K562 (cell line): ENCODE data around the gene PLEKHA6. TPM values are rescaled to one million over a fixed set of nuclear protein-coding genes. Genes with fewer than 3 reads are reported as not detected.

Experiments
- ATAC-seq: fragments of 200-7000 bp; cut with Tn5 transposase; 3 replicates; pipeline ENCODE4 v1.9.1; 2020; ENCODE audit warnings: moderate library complexity
- BruUV-seq: library from RNA; stranded (reverse); fragments of 400-500 nt; replicated peaks from 2 replicates; lab custom pipeline; 2021; lab: Mats Ljungman, UMichigan
- CTCF ChIA-PET: fragments of 300-600 bp; formaldehyde crosslinking; extraction: SDS; loops from one replicate; lab custom pipeline; 2021; ENCODE audit warnings: low intra/inter-chr PET ratio; lab: Yijun Ruan, JAX
- POLR2A ChIA-PET: fragments of 300-600, 350-650 bp; sonication (Branson Sonifier 250); formaldehyde crosslinking; extraction: SDS; loops from one replicate; lab custom pipeline; 2021; ENCODE audit warnings: antibody characterized with exemption, inconsistent platforms; lab: Yijun Ruan, JAX
- DNase-seq, 4 experiments: peaks; one replicate each; pipeline versions ENCODE4 v3.0.0 to v3.0.0-alpha.2; 2011 to 2018; ENCODE audit warnings: low spot score in 3 of 4, mixed read lengths in 3 of 4; ENCODE audit errors: extremely low read depth in 1 of 4
- FAIRE-seq: peaks from 2 replicates; lab custom pipeline; 2011; peaks lifted over from hg19 to GRCh38; lab: Jason Lieb, UNC
- H2AFZ ChIP-seq: 2 replicates; pipeline ENCODE4 v1.6.0; 2011; ENCODE audit warnings: low read depth, low read length, control low read depth, inconsistent platforms
- H3K27ac ChIP-seq: fragments of 200-600 bp; 3 replicates; pipeline ENCODE4 v1.8.0; 2011; ENCODE audit warnings: low read depth, mild to moderate bottlenecking, control low read depth, inconsistent platforms, low read length, moderate library complexity, mixed read lengths; ENCODE audit errors: extremely low read depth
- H3K27me3 ChIP-seq, 2 experiments: fragments of 300-600 bp in 1 of 2; 2 replicates in 1 of 2; 3 replicates in 1 of 2; pipeline versions ENCODE4 v1.6.0 to v1.8.0; 2011; ENCODE audit warnings: inconsistent platforms in 2 of 2, low read length in 2 of 2, mild to moderate bottlenecking in 1 of 2, mixed read lengths in 1 of 2, moderate library complexity in 1 of 2; ENCODE audit not compliant: control insufficient read depth in 2 of 2, insufficient read depth in 2 of 2
- H3K36me3 ChIP-seq: fragments of 300-600 bp; 3 replicates; pipeline ENCODE4 v1.8.0; 2011; ENCODE audit warnings: mild to moderate bottlenecking, low read length, inconsistent platforms; ENCODE audit not compliant: control insufficient read depth, insufficient read depth
- H3K4me1 ChIP-seq, 2 experiments: fragments of 200-600 bp in 1 of 2; replicated peaks in 1 of 2; 2 replicates in 1 of 2; 3 replicates in 1 of 2; pipeline versions ENCODE4 v1.5.1 to v1.8.0; 2011; ENCODE audit warnings: inconsistent platforms in 2 of 2, low read length in 2 of 2, mild to moderate bottlenecking in 1 of 2, mixed read lengths in 1 of 2, moderate library complexity in 1 of 2; ENCODE audit not compliant: control insufficient read depth in 2 of 2, insufficient read depth in 2 of 2
- H3K4me2 ChIP-seq: 2 replicates; pipeline ENCODE4 v1.6.1; 2011; ENCODE audit warnings: low read length, control low read depth, inconsistent platforms, mixed read lengths; ENCODE audit not compliant: insufficient read depth
- H3K4me3 ChIP-seq: fragments of 200-600 bp; sonication (generic), shearing (Covaris generic); 2 replicates; pipeline ENCODE4 v1.5.1; 2016; ENCODE audit warnings: control low read depth, inconsistent platforms
- H3K79me2 ChIP-seq: fragments of 200-600 bp; 3 replicates; pipeline ENCODE4 v1.8.0; 2011; ENCODE audit warnings: low read length, inconsistent platforms; ENCODE audit not compliant: control insufficient read depth, insufficient read depth
- H3K9ac ChIP-seq, 2 experiments: 2 replicates each; pipeline versions ENCODE4 v1.6.0 to v1.6.1; 2011; ENCODE audit warnings: low read depth in 2 of 2, low read length in 2 of 2, control low read depth in 1 of 2, inconsistent platforms in 1 of 2, mild to moderate bottlenecking in 1 of 2, mixed read lengths in 1 of 2; ENCODE audit not compliant: insufficient read depth in 1 of 2
- H3K9me1 ChIP-seq: one replicate; pipeline ENCODE4 v1.6.0; 2011; ENCODE audit warnings: inconsistent platforms, mild to moderate bottlenecking, low read length, moderate library complexity; ENCODE audit not compliant: control insufficient read depth, insufficient read depth
- H3K9me3 ChIP-seq: replicated peaks from 2 replicates; pipeline ENCODE4 v1.5.1; 2011; ENCODE audit warnings: low read depth, low read length, inconsistent platforms; ENCODE audit not compliant: control insufficient read depth, insufficient read depth
- H4K20me1 ChIP-seq: replicated peaks from 2 replicates; pipeline ENCODE4 v1.6.1; 2011; ENCODE audit warnings: low read length, inconsistent platforms, mixed read lengths; ENCODE audit not compliant: control insufficient read depth, insufficient read depth
- BHLHE40 ChIP-seq: IDR thresholded peaks from 2 replicates; pipeline ENCODE4 v1.6.1; 2011; ENCODE audit warnings: low read length, improper control_type of control experiment
- C11orf30 ChIP-seq: fragments of 450-650 bp; IDR thresholded peaks from 2 replicates; pipeline ENCODE4 v1.6.1; 2016; ENCODE audit warnings: low read depth, mild to moderate bottlenecking
- HDAC6 ChIP-seq: IDR thresholded peaks from 2 replicates; pipeline ENCODE4 v1.6.1; 2012; ENCODE audit warnings: low read depth, mild to moderate bottlenecking, control low read depth, inconsistent platforms, low read length, moderate library complexity
- ILF3 ChIP-seq: fragments of 450-650 bp; IDR thresholded peaks from 2 replicates; pipeline ENCODE4 v1.6.1; 2018; ENCODE audit warnings: antibody characterized with exemption, mild to moderate bottlenecking, moderate library complexity, borderline replicate concordance
- MAFF ChIP-seq: IDR thresholded peaks from 2 replicates; pipeline ENCODE4 v1.6.1; 2012; ENCODE audit warnings: low read length, improper control_type of control experiment
- RBM25 ChIP-seq: fragments of 200-400 bp; formaldehyde crosslinking; IDR thresholded peaks from 2 replicates; pipeline ENCODE4 v1.6.1; 2018; ENCODE audit warnings: low read length, low read depth, moderate library complexity; ENCODE audit not compliant: severe bottlenecking
- SETDB1 ChIP-seq: IDR thresholded peaks from one replicate; pipeline ENCODE4 v1.6.1; 2012; ENCODE audit warnings: low read length, control low read depth, inconsistent platforms
- WHSC1 ChIP-seq: IDR thresholded peaks from one replicate; pipeline ENCODE4 v1.6.1; 2012; ENCODE audit warnings: low read length, control low read depth, inconsistent platforms
- ZNF316 ChIP-seq: fragments of 450-650 bp; IDR thresholded peaks from 2 replicates; pipeline ENCODE4 v1.6.1; 2016
- ZNF699 ChIP-seq: fragments of 250-450 bp; sonication (Bioruptor Pico); IDR thresholded peaks from 2 replicates; pipeline ENCODE4 v1.8.0; 2021; ENCODE audit warnings: mild to moderate bottlenecking, moderate library complexity; ENCODE audit not compliant: insufficient replicate concordance
- WGBS: fragments of 100-300 bp; shearing (Covaris generic); methylation state at CpG from one replicate; pipeline ENCODE4 v1.1.6; 2016; ENCODE audit warnings: low coverage, mixed read lengths; ENCODE audit not compliant: insufficient coverage; ENCODE audit errors: missing lambda C conversion rate; 5-methylcytosine and 5-hydroxymethylcytosine counted together
- in situ Hi-C: fragments of 300-500 bp; cut with MboI; formaldehyde crosslinking; loops from 4 replicates; pipeline ENCODE4 v1.15.0; 2018; ENCODE audit warnings: inconsistent platforms, mixed read lengths
- intact Hi-C: fragments of 100-400 bp; cut with micrococcal nuclease; formaldehyde crosslinking; loops from 2 replicates; pipeline ENCODE4 v1.14.2; 2022
- polyA plus RNA-seq, 8 experiments: library from polyadenylated mRNA; depleted of rRNA in 4 of 8; stranded (reverse) in 5 of 8; unstranded in 3 of 8; fragments of >200 nt; fragmentation: Nextera tagmentation in 2 of 8; fragmentation: Illumina TruSeq in 1 of 8; extraction: Ambion mirVana in 2 of 8; extraction: Trizol in 1 of 8; gene quantifications; 2 replicates each; pipeline versions ENCODE4 v1.2.1 to v1.2.3, GENCODE V29; 2011 to 2014; ENCODE audit warnings: inconsistent platforms in 1 of 8, missing spikeins in 1 of 8
- total RNA-seq, 7 experiments: library from RNA; depleted of rRNA in 6 of 7; stranded (reverse); fragments of >200 nt in 6 of 7; fragmentation: Illumina TruSeq in 2 of 7; extraction: Trizol in 2 of 7; gene quantifications; 2 replicates each; pipeline versions ENCODE4 v1.2.1 to v1.2.3, GENCODE V29; 2011 to 2021; ENCODE audit warnings: low replicate concordance in 1 of 7
- TF ChIP-seq, protein P1 (sequence below): fragments of 450-650 bp; formaldehyde crosslinking; IDR thresholded peaks from 2 replicates; pipeline ENCODE4 v1.4.0; 2020; ENCODE audit warnings: mild to moderate bottlenecking

Gene PLEKHA6
- total and polyA plus RNA-seq, 9 of the 15 experiments (the other 6 are each of a cell fraction or from before 2014, with no cell fraction given) = under 0.01 to 0.33 (median 0.01) TPM; not detected in 4

DNA sequence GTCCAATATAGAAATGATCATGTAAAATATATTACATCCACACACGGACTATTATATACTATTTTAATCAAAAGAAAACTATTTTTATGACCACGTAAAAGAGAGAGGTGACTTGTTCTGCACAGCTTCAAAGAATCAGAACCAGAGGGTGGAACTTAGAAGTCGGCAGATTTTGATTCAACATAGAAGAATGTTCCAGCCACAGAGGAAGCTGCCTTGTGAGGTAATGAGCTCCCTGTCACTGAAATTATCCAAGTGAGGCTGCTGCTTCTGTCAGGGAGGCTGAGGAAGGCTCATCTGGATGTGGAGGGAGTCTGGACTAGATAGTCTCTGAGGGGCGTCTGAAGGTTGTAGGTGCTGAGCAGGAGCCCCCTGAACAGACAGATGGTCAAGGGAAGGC is 2.7 kb downstream of the PLEKHA6 start:
- ATAC-seq = no peak
- Histone ChIP-seq H3K4me1 (peaks cover 20 to 21% of the 10 kb centered on the region in 2 experiments; a peak in 4 of 5 replicates), H3K9me3 (no peaks in the 10 kb centered on the region), H4K20me1 (no peaks in the 10 kb centered on the region), H3K36me3 (no peaks in the 10 kb centered on the region), H3K4me3 (no peak overlapping the region), H3K27ac (no peak overlapping the region), H3K4me2 (no peak overlapping the region), H3K9ac (no peak overlapping the region), H3K9me1 (no peaks in the 10 kb centered on the region), H3K79me2 (no peaks in the 10 kb centered on the region), H3K27me3 (peaks cover 11 to 30% of the 10 kb centered on the region in 2 experiments; a peak in 3 of 5 replicates), H2AFZ (0 out of 2 replicates have a peak overlapping the region, but pooled peaks have one; percentile 1)
- no TSS peak for BruUV-seq
- FAIRE-seq = no peak
- DNase-seq = no peak
- CTCF ChIA-PET = interaction anchor here (0.5 kb wide), 1 partner anchor 617 kb away, joined by 4 read pairs; no protein-coding TSS in a partner anchor
- POLR2A ChIA-PET = interaction anchor here (0.6 to 1.0 kb wide), 3 partner anchors 8 to 53 kb away, joined by 3 to 5 read pairs (median 3); no protein-coding TSS in a partner anchor
- TF ChIP-seq RBM25 = peak; percentile 59
- TF ChIP-seq SETDB1 = no peak
- intact Hi-C loops = no loop called here
- WGBS = 1% methylated on average over 4 of the region's 4 CpGs
- in situ Hi-C loops = no loop called here

DNA sequence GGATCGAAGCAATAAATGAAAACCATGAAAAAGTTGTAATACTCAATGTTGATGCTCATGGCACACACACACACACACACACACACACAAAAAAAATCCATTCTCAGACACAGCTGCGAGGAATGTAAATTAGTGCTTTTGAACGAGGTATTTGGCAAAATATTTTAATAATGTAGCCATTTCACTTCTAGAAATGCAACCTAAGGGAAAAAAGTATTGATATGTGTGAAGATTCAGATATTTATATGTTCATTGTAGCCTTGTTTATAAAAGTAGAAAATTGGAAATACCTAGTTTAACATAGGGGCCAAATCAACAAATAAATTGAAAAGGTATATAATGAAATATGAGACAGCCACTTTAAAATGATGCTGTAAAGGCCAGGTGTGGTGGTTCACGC is 3.8 kb downstream of the PLEKHA6 start:
- ChIA-PET CTCF (no interaction called here), POLR2A (interaction anchor here (2.1 kb wide), 1 partner anchor 13 kb away, joined by 10 read pairs; no protein-coding TSS in a partner anchor)
- DNase-seq (no peak), ATAC-seq (no peak), FAIRE-seq (no peak)
- 3% methylated on average over 4 of the region's 4 CpGs for WGBS
- Histone ChIP-seq H3K4me1 (peaks cover 14 to 15% of the 10 kb centered on the region in 2 experiments; a peak in 4 of 5 replicates), H3K9me3 (no peaks in the 10 kb centered on the region), H3K79me2 (no peaks in the 10 kb centered on the region), H4K20me1 (0 out of 2 replicates have a peak, but pooled peaks cover 3% of the 10 kb centered on the region), H3K4me3 (no peak overlapping the region), H3K27ac (no peak overlapping the region), H3K36me3 (no peaks in the 10 kb centered on the region), H3K9ac (no peak overlapping the region), H3K27me3 (peaks cover 13 to 35% of the 10 kb centered on the region in 2 experiments; a peak in 3 of 5 replicates), H3K9me1 (no peaks in the 10 kb centered on the region), H2AFZ (no peak overlapping the region), H3K4me2 (no peak overlapping the region)
- in situ Hi-C loops (no loop called here), intact Hi-C loops (no loop called here)
- BruUV-seq = no TSS peak
- no peak for TF ChIP-seq ZNF699
- TF ChIP-seq ILF3 = no peak
- TF ChIP-seq HDAC6 = no peak
- TF ChIP-seq, protein P1, sequence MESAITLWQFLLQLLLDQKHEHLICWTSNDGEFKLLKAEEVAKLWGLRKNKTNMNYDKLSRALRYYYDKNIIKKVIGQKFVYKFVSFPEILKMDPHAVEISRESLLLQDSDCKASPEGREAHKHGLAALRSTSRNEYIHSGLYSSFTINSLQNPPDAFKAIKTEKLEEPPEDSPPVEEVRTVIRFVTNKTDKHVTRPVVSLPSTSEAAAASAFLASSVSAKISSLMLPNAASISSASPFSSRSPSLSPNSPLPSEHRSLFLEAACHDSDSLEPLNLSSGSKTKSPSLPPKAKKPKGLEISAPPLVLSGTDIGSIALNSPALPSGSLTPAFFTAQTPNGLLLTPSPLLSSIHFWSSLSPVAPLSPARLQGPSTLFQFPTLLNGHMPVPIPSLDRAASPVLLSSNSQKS (CRISPR knock-in tag) = no peak
- no peak for TF ChIP-seq WHSC1
- TF ChIP-seq C11orf30 = peak; percentile 33; the same call in 1 of the 2 replicates
- TF ChIP-seq ZNF316 = peak; percentile 59; the same call in 1 of the 2 replicates
- TF ChIP-seq BHLHE40 = no peak
- peak; percentile 24; the same call in 1 of the 2 replicates for TF ChIP-seq MAFF
